ENCODE results near the gene OR52M1. TPM values are rescaled to one million over a fixed set of nuclear protein-coding genes. Genes with fewer than 3 reads are reported as not detected.

Gene OR52M1, protein sequence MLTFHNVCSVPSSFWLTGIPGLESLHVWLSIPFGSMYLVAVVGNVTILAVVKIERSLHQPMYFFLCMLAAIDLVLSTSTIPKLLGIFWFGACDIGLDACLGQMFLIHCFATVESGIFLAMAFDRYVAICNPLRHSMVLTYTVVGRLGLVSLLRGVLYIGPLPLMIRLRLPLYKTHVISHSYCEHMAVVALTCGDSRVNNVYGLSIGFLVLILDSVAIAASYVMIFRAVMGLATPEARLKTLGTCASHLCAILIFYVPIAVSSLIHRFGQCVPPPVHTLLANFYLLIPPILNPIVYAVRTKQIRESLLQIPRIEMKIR
- not detected in 5 replicates for total RNA-seq (2022; extraction: Qiagen RNA extraction)

GRCh38 chr11:4544891-4545290 lies at the start of gene OR52M1:
TSS of gene OR52M1 (plus strand) at chr11:4545191. CDS start at chr11:4545191, 0 bp downstream.

DNA sequence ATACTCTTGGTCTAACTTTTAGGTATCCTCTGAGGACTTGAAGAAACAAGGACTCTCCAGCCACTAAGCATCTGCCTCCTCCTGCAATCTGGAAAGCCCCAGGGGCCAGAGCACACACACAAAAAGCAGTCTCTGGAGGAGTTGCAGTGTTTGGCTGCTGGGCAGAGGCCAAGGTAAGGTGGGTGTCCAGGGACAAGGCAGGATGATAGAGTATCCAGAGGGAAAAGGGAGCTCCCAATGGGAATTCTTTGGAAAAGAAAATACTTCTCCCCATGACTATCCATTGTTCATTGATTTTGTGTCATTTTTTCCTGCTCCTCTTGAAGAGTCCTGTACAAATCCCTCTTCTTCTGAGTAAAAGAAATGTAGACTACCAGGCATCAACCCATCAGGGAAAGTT lies 36.5 kb downstream of the OR52M1 start, which contains the start of gene OR52I2:
OR52I2 (plus strand) TSS at position 301 of the 400 bp plus-strand sequence.

DNA sequence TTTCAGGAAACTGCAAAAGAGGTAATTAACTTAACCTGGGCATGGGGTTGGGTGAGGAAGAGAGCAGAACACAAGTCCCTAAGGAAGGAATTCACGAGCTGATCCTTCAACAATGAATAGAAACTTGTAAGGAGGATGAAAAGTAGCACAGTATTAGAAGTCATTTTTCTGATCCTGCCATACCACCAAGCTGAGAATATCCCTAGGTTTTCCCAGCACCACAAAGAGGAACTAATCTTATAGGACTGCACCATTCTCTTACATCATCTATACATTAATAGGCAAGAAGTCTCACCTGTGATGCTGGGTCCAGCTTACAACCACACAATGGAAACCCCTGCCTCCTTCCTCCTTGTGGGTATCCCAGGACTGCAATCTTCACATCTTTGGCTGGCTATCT lies 48.7 kb downstream of the OR52M1 start, which contains the start of gene OR52I1:
OR52I1 (plus strand) TSS at position 301 of the 400 bp plus-strand sequence; CDS start at position 301, 0 bp downstream.

Other genes with a start within 250 kb of the OR52M1 start
- not detected in 5 replicates for gene OR52B4, start 176.8 kb upstream of the OR52M1 start, total RNA-seq (2022; extraction: Qiagen RNA extraction)
- gene TRIM21, start 151.5 kb upstream of the OR52M1 start, total RNA-seq (2022; extraction: Qiagen RNA extraction), result 20.9 to 22.6 TPM (median 21.9 TPM) in 5 replicates
- gene OR52K2, start 95.9 kb upstream of the OR52M1 start, total RNA-seq (2022; extraction: Qiagen RNA extraction), result not detected in 5 replicates
- gene OR52K1, start 62.5 kb upstream of the OR52M1 start, total RNA-seq (2022; extraction: Qiagen RNA extraction), result not detected in 5 replicates
- gene OR52I2, start 36.6 kb downstream of the OR52M1 start, total RNA-seq (2022; extraction: Qiagen RNA extraction), result not detected in 5 replicates
- gene OR52I1, start 48.8 kb downstream of the OR52M1 start, total RNA-seq (2022; extraction: Qiagen RNA extraction), result not detected in 5 replicates
- gene TRIM68, start 63.0 kb downstream of the OR52M1 start, total RNA-seq (2022; extraction: Qiagen RNA extraction), result 8.3 to 10.6 TPM (median 8.9 TPM) in 5 replicates
- not detected in 5 replicates for gene OR51D1, start 92.3 kb downstream of the OR52M1 start, total RNA-seq (2022; extraction: Qiagen RNA extraction)
- not detected in 5 replicates for gene OR51E1, start 98.8 kb downstream of the OR52M1 start, total RNA-seq (2022; extraction: Qiagen RNA extraction)
- gene OR51E2, start 152.7 kb downstream of the OR52M1 start, total RNA-seq (2022; extraction: Qiagen RNA extraction), result not detected in 5 replicates
- gene MMP26, start 159.6 kb downstream of the OR52M1 start, total RNA-seq (2022; extraction: Qiagen RNA extraction), result 0.14 TPM in 1 of 5 replicates, not detected in the others
- gene OR51F1, start 224.7 kb downstream of the OR52M1 start, total RNA-seq (2022; extraction: Qiagen RNA extraction), result not detected in 5 replicates